Activated CD4-positive, alpha-beta T cell treated with anti-CD3 and anti-CD28 coated beads for 48 hours (primary cell): ENCODE measurements around the gene GPR158.

Experiments
- DNase-seq: peaks from one replicate; pipeline ENCODE4 v3.0.0-alpha.2; 2020

GPR158 gene

GRCh38 chr10:25505466-25505865, 330.7 kb downstream of the GPR158 start:
- DNase-seq: no peak

DNA sequence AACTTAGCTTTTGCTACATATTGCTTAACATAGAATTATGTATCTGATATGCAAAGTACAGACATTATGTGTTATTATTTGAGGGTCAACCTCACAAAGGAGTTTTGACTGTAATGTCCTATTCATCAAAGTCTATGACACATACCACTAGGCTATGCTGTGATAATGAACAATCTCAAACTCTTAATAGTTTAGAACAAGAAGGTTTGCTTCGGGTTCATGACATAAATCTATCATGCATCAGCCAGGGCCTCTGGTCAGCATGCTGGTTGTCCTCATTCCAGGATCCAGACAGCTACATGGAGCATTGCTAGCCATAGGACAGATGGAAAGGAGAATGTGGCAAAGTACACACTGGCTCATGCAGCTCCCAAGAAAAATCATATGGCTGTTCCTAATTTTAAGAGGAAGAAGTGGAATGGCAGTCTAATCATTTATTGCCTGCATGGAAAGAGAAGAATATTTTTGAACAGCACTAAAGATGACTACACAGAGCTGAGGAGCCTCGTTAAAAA, 332.1 kb downstream of the GPR158 start:
- DNase-seq: no peak

DNA sequence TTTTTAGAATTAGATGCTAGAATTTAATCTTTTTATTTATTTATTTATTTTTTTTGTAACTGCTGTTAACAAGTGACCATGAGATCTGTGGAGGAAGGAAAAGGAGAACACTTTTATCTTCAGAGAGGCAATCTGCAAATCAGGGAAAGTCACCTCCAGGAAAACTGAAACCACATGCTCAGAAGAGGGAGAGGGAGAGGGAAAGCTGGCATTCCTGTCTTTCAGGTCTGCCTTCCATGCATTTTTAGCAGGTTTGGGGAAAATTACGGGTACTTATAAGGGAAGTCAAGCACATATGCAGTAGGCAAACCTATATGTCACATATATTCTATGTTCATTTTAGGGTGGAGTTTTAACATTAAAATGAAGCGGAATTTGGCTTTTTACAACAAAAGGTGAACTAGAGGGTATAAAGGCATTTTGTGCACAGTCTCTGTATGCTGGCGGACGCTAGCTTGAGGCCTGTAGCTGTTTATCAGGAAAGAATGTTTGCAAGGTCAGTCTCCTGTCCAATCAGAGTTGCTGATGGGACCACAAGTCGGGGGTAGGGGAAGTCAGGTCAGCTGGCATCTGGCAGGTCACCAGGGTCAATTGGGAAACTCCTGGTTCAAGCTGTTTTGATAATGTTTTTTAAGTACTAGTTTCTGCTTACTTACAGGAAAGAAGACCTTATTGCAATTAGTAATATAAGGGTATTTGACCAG, 333.5 kb downstream of the GPR158 start:
- no peak for DNase-seq

- no peak for DNase-seq
Measured at GRCh38 chr10:25509151-25509550, 334.4 kb downstream of the GPR158 start.

- DNase-seq: no peak
Measured at GRCh38 chr10:25522294-25522693, 347.5 kb downstream of the GPR158 start.

GRCh38 chr10:25522946-25523608, 348.3 kb downstream of the GPR158 start:
- no peak for DNase-seq

- no peak for DNase-seq
Measured at GRCh38 chr10:25530306-25530705, 355.5 kb downstream of the GPR158 start.

GRCh38 chr10:25531457-25532061, 356.8 kb downstream of the GPR158 start:
- no peak for DNase-seq

DNA sequence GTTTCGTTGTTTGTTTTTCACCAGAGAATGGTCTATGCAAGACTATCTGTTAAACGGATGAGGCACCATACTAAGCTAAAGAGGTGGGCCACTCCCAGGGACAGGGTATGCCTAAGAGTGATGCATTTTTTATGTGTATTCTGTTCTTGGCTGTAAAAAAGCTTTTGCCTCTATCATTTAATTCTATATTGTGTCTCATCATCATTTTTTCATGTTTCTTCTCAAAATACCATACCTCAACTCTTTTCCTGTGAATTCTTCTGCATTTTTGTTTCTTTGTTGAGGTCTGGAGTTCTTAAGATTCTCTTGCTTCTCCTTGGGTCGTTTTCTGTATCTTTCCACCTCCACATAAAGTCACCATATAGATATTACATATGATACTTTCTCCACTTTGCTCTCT, 357.4 kb downstream of the GPR158 start:
- DNase-seq: no peak

GRCh38 chr10:25536027-25536426, 361.2 kb downstream of the GPR158 start:
- no peak for DNase-seq

DNA sequence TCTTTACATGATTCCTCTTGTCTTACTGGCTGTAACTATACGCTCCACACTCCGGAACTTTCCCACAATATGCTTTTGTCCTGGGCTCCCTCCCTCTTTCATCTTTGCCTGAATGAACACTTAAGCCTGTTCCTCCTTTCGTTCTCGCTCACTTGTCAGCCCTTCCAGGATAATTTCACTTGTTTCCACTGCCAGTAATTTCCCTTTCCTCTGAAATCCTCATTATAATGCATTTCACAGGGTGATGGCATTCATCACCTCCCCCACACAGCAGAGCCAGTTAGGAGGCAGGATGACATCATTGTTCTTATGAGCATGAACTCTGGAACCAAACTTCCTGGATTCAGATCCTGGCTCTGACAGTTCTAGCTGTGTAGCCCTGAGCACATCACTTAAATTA, 372.6 kb downstream of the GPR158 start:
- no peak for DNase-seq

DNA sequence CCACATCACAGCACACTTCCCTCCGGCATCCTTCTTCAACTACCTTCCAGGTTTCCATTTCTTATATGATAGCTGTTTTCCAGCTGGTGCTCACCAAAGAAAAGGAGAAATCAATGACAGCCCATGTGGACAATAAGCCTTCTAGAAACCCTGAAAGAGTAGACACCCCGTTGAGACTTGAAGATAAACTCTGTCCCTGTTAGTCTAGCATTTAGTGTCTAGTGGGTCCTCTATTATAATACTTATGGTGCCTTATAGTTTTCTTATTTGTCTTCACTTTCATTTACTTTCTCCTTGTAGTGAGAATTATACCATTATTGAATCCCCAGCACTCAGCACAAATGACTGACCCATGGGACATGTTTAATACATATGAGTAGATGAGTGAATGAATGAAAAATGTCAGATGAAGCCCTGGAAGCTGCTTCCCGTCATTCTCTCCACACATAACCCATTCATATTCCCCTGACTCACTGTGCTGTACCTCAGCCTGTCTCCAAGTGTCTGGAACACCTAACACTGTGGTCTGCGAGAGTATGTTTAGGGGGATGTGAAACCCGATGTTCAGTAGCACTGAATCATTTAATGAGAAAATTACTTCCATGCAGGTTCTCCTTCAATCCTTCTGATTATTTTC, 377.6 kb downstream of the GPR158 start:
- DNase-seq: no peak

DNA sequence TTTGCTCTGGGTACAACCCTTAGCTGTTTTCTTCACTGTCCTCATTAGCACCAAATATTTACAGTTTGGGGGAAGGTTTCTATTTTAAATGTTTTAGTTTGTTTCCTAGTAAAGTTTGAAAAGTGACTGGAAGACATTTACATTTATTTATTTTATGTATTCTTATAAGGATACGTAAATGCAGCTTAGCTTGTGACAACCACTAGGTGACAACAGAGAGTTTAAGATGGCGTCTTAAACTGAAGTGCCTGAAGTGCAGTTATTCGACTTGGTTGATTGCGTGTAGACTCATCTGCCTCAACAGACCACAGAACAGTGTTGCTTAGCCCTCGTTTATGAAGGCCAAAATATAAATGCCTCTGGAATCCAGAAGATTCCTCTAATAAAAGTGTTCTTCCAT, 381.1 kb downstream of the GPR158 start:
- DNase-seq: no peak

- no peak for DNase-seq
Measured at GRCh38 chr10:25556457-25556856, 381.7 kb downstream of the GPR158 start.

DNA sequence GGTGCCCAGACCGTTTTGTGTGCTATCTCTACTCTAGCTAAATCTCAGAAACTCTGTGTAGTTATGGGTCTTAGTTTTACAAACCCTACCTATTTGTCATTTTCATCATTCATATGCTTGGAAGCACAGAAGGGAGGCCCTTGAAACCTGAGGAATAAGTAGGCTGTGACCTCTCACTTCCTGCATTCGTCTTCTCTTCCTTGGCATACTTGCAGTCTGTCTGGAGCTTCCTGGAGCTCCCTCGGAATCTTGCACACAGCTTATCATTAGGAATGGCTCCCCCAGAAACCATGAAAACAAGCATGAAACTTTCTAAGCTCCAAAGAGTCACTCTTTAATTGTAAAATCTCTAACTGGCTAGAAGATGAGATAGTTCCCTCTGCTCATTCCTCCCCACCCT, 382.3 kb downstream of the GPR158 start:
- no peak for DNase-seq

- DNase-seq: no peak
Measured at GRCh38 chr10:25561758-25562157, 387.0 kb downstream of the GPR158 start.

DNA sequence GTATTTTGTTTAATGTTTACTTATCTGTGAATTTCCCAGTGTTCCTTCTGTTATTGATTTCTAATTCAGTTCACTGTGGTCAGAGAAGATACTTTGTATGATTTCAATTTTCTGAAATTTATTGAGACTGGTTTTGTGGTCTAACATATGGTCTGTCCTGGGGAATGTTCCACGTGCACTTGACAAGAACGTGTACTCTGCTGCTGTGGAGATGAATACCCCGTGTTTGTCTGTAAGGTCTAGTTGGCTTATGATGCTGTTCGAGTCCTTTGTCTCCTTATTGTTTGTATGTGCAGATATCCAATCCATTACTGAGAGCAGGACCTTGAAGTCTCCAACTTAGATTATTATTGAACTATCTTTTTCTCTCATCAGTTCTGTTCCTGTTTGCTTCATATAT, 387.7 kb downstream of the GPR158 start:
- DNase-seq: no peak

- no peak for DNase-seq
Measured at GRCh38 chr10:25564351-25564750, 389.6 kb downstream of the GPR158 start.

- no peak for DNase-seq
Measured at GRCh38 chr10:25565570-25565969, 390.8 kb downstream of the GPR158 start.

DNA sequence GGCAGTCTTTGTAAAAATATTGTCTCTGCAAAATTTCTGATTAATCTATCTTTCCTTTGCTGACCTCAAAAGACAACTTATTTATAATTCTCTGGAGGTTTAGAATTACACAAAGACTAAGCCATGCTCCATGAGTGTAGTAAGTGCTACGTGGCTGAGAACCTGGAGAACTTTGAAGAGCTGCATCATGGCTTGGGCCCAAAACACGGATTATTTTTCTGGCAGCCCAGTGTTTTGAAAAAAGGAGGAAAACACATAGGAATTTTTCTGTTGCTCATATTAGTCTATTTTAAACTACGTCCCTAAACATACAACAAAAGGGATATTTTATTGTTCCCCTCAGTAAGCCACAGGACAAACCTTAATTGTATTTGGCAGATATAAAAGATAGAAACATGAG, 398.5 kb downstream of the GPR158 start:
- no peak for DNase-seq

GRCh38 chr10:25575343-25575742, 400.5 kb downstream of the GPR158 start:
- no peak for DNase-seq

GRCh38 chr10:25578061-25578460, 403.3 kb downstream of the GPR158 start:
- no peak for DNase-seq

GRCh38 chr10:25582961-25583360, 408.2 kb downstream of the GPR158 start:
- no peak for DNase-seq

DNA sequence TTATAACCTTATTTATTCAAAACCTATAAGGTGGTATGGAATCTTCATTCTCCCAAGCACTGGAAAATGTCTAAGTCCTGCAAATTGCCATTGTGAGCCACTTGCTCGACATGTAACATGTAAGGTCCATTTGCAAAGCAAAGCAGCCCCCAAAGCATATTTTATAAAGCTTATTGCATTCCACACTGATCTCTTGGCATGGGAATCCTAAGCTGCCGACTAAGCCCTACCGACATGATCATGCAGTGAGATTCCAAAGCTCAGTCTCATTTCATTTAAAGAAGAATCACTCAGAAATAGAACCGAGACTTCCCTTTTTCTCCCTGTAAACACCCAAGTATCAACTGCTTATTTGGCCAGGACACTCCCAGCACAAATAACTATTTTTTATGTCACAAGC, 425.9 kb downstream of the GPR158 start:
- no peak for DNase-seq
